Mesenchymal stem cell (in vitro differentiated cells and primary cell): Measurements from ENCODE around the gene PRSS27.

ENCODE experiments used
- DNase-seq: peaks from one replicate; pipeline ENCODE4 v3.0.0-alpha.2; 2013
- H2AFZ ChIP-seq: one replicate; pipeline ENCODE4 v1.6.1; 2013; ENCODE audit warnings: low read depth, mild to moderate bottlenecking, control low read depth, inconsistent platforms, low read length, moderate library complexity
- H2AK5ac ChIP-seq: 2 replicates; pipeline ENCODE4 v1.6.1; 2013; ENCODE audit warnings: low read length, moderate library complexity, mild to moderate bottlenecking, inconsistent platforms; ENCODE audit not compliant: severe bottlenecking
- H2BK120ac ChIP-seq: one replicate; pipeline ENCODE4 v1.6.1; 2013; ENCODE audit warnings: low read depth, mild to moderate bottlenecking, inconsistent platforms, low read length, moderate library complexity
- H2BK12ac ChIP-seq, 2 experiments: one replicate each; pipeline ENCODE4 v1.6.1; 2013; ENCODE audit warnings: inconsistent platforms in 2 of 2, low read length in 2 of 2, mild to moderate bottlenecking in 2 of 2, moderate library complexity in 2 of 2, control low read depth in 1 of 2
- H2BK15ac ChIP-seq: one replicate; pipeline ENCODE4 v1.6.1; 2013; ENCODE audit warnings: mild to moderate bottlenecking, low read depth, inconsistent platforms; ENCODE audit not compliant: poor library complexity, severe bottlenecking
- H2BK5ac ChIP-seq: 2 replicates; pipeline ENCODE4 v1.6.1; 2013; ENCODE audit warnings: low read depth, mild to moderate bottlenecking, low read length, control low read depth, inconsistent platforms; ENCODE audit not compliant: poor library complexity, severe bottlenecking
- H3K14ac ChIP-seq, 2 experiments: one replicate each; pipeline ENCODE4 v1.6.1; 2013; ENCODE audit warnings: inconsistent platforms in 2 of 2, low read length in 2 of 2, control low read depth in 1 of 2, mild to moderate bottlenecking in 1 of 2, moderate library complexity in 1 of 2
- H3K18ac ChIP-seq, 2 experiments: one replicate each; pipeline ENCODE4 v1.6.1; 2013; ENCODE audit warnings: inconsistent platforms in 2 of 2, low read length in 2 of 2, control low read depth in 1 of 2, low read depth in 1 of 2, mild to moderate bottlenecking in 1 of 2
- H3K23ac ChIP-seq, 2 experiments: one replicate each; pipeline ENCODE4 v1.6.1; 2013; ENCODE audit warnings: inconsistent platforms in 2 of 2, low read length in 2 of 2, mild to moderate bottlenecking in 2 of 2, moderate library complexity in 2 of 2, control low read depth in 1 of 2
- H3K27ac ChIP-seq: 2 replicates; pipeline ENCODE4 v1.5.1; 2013; ENCODE audit warnings: mild to moderate bottlenecking, moderate library complexity, low read length, control low read depth, inconsistent platforms; ENCODE audit not compliant: poor library complexity, severe bottlenecking
- H3K27me3 ChIP-seq, 2 experiments: 2 replicates each; pipeline versions ENCODE4 v1.6.1 to v1.7.0; 2013; ENCODE audit warnings: low read length in 2 of 2, mild to moderate bottlenecking in 2 of 2, moderate library complexity in 2 of 2, control low read depth in 1 of 2, inconsistent platforms in 1 of 2; ENCODE audit not compliant: control insufficient read depth in 1 of 2, insufficient read depth in 1 of 2
- H3K36me3 ChIP-seq, 2 experiments: 2 replicates each; pipeline versions ENCODE4 v1.6.1 to v1.7.0; 2013; ENCODE audit warnings: low read length in 2 of 2, control low read depth in 1 of 2, inconsistent platforms in 1 of 2, low read depth in 1 of 2, mild to moderate bottlenecking in 1 of 2; ENCODE audit not compliant: insufficient read depth in 2 of 2, control insufficient read depth in 1 of 2
- H3K4ac ChIP-seq, 2 experiments: one replicate each; pipeline ENCODE4 v1.6.1; 2013; ENCODE audit warnings: inconsistent platforms in 2 of 2, low read length in 2 of 2, mild to moderate bottlenecking in 2 of 2, moderate library complexity in 2 of 2, control low read depth in 1 of 2, low read depth in 1 of 2
- H3K4me1 ChIP-seq: 2 replicates; pipeline ENCODE4 v1.6.1; 2013; ENCODE audit warnings: low read depth, low read length, control low read depth; ENCODE audit not compliant: control insufficient read depth, insufficient read depth
- H3K4me2 ChIP-seq: 2 replicates; pipeline ENCODE4 v1.6.1; 2013; ENCODE audit warnings: low read length, mild to moderate bottlenecking, inconsistent platforms; ENCODE audit not compliant: poor library complexity, severe bottlenecking
- H3K4me3 ChIP-seq, 2 experiments: 2 replicates each; pipeline versions ENCODE4 v1.5.1 to v1.7.0; 2013; ENCODE audit warnings: low read length in 2 of 2, mild to moderate bottlenecking in 2 of 2, control low read depth in 1 of 2, low read depth in 1 of 2; ENCODE audit not compliant: insufficient read depth in 1 of 2
- H3K79me1 ChIP-seq: replicated peaks from 2 replicates; pipeline ENCODE4 v1.6.1; 2013; ENCODE audit warnings: mild to moderate bottlenecking, control low read depth, low read length, inconsistent platforms; ENCODE audit not compliant: poor library complexity, severe bottlenecking
- H3K9ac ChIP-seq: 2 replicates; pipeline ENCODE4 v1.7.0; 2013; ENCODE audit warnings: mild to moderate bottlenecking, low read length, moderate library complexity
- H3K9me3 ChIP-seq: 2 replicates; pipeline ENCODE4 v1.7.0; 2013; ENCODE audit warnings: mild to moderate bottlenecking, low read length; ENCODE audit not compliant: control insufficient read depth
- H4K8ac ChIP-seq: one replicate; pipeline ENCODE4 v1.6.1; 2013; ENCODE audit warnings: inconsistent platforms, mild to moderate bottlenecking, low read length, moderate library complexity
- H4K91ac ChIP-seq: one replicate; pipeline ENCODE4 v1.6.1; 2013; ENCODE audit warnings: mild to moderate bottlenecking, low read length, inconsistent platforms
- WGBS: methylation state at CpG from one replicate; pipeline ENCODE4 v1.1.7; 2013; ENCODE audit warnings: mixed read lengths; 5-methylcytosine and 5-hydroxymethylcytosine counted together

Gene PRSS27

GRCh38 chr16:2753733-2754020 lies 33.7 kb upstream of the PRSS27 start:
- peaks cover 18% of the 10 kb centered on the region for H3K4me1 ChIP-seq
- H3K9ac ChIP-seq, result peak overlapping the region; percentile 98
- H3K18ac ChIP-seq, result no peak overlapping the region
- H4K91ac ChIP-seq, result no peak overlapping the region
- H3K9me3 ChIP-seq, result no peaks in the 10 kb centered on the region
- H3K27me3 ChIP-seq, result no peaks in the 10 kb centered on the region
- no peak for DNase-seq
- H2BK5ac ChIP-seq, result no peak overlapping the region
- H3K4me2 ChIP-seq, result peak overlapping the region; percentile 13
- H3K4ac ChIP-seq, result no peak overlapping the region
- no peak overlapping the region for H3K23ac ChIP-seq
- H3K14ac ChIP-seq, result no peak overlapping the region
- no peak overlapping the region for H2BK12ac ChIP-seq
- WGBS, result no CpG with 5 or more reads among the region's 7 CpGs
- H2BK120ac ChIP-seq, result no peak overlapping the region
- no peak overlapping the region for H4K8ac ChIP-seq
- peaks cover 11% of the 10 kb centered on the region for H3K79me1 ChIP-seq
- H3K4me3 ChIP-seq, result peak overlapping the region; percentile 90
- peak overlapping the region; percentile 75 for H3K27ac ChIP-seq
- H2AFZ ChIP-seq, result no peak overlapping the region
- H2BK15ac ChIP-seq, result no peak overlapping the region
- peaks cover 28 to 29% of the 10 kb centered on the region in 2 experiments for H3K36me3 ChIP-seq
- H2AK5ac ChIP-seq, result no peak overlapping the region

- peak overlapping the region; percentile 75 for H3K27ac ChIP-seq
- peak overlapping the region in 1 of 2 experiments; percentile 46 for H3K23ac ChIP-seq
- peak overlapping the region in 1 of 2 experiments; percentile 64 for H3K14ac ChIP-seq
- H3K9ac ChIP-seq, result peak overlapping the region; percentile 98
- H3K4me1 ChIP-seq, result peaks cover 18% of the 10 kb centered on the region
- H2BK12ac ChIP-seq, result peak overlapping the region in 1 of 2 experiments; percentile 32
- peak; percentile 82 for DNase-seq
- peaks cover 11% of the 10 kb centered on the region for H3K79me1 ChIP-seq
- peak overlapping the region; percentile 91 for H4K8ac ChIP-seq
- H3K4me2 ChIP-seq, result peak overlapping the region; percentile 13
- no peaks in the 10 kb centered on the region for H3K27me3 ChIP-seq
- no peak overlapping the region for H2AFZ ChIP-seq
- under 1% methylated on average over 54 of the region's 82 CpGs for WGBS
- peak overlapping the region; percentile 90 for H2BK120ac ChIP-seq
- H2AK5ac ChIP-seq, result no peak overlapping the region
- H2BK15ac ChIP-seq, result peak overlapping the region; percentile 88
- peak overlapping the region; percentile 82 to 92 for H3K4ac ChIP-seq
- peaks cover 23% of the 10 kb centered on the region in 2 experiments for H3K36me3 ChIP-seq
- peak overlapping the region; percentile 90 for H3K4me3 ChIP-seq
- peak overlapping the region; percentile 97 to 99 for H3K18ac ChIP-seq
- peak overlapping the region; percentile 83 for H2BK5ac ChIP-seq
- H3K9me3 ChIP-seq, result no peaks in the 10 kb centered on the region
- peak overlapping the region; percentile 98 for H4K91ac ChIP-seq
These were observed 33.1 kb upstream of the PRSS27 start for GRCh38 chr16:2752850-2753732.

GRCh38 chr16:2752035-2752849 lies 32.2 kb upstream of the PRSS27 start, which contains the start of gene SRRM2:
Gene SRRM2, plus strand, starts transcription at chr16:2752638. Its CDS starts 3,727 bp downstream, at chr16:2756365.
- DNase-seq, result peak; percentile 96
- Histone ChIP-seq H3K27me3 (no peaks in the 10 kb centered on the region), H3K27ac (peak within 1 kb of the TSS; percentile 100), H2BK120ac (peak within 1 kb of the TSS; percentile 97), H3K18ac (peak within 1 kb of the TSS; percentile 100), H2BK12ac (peak within 1 kb of the TSS; percentile 92 to 96), H4K8ac (peak within 1 kb of the TSS; percentile 100), H3K4me2 (peak within 1 kb of the TSS; percentile 70), H3K14ac (peak within 1 kb of the TSS in 1 of 2 experiments; percentile 99), H2AFZ (peak within 1 kb of the TSS; percentile 67), H3K4me1 (peaks cover 16% of the 10 kb centered on the region), H2BK15ac (peak within 1 kb of the TSS; percentile 88), H3K9me3 (no peaks in the 10 kb centered on the region), H3K23ac (peak within 1 kb of the TSS; percentile 23 to 75), H3K9ac (peak within 1 kb of the TSS; percentile 98), H3K4ac (peak within 1 kb of the TSS; percentile 96 to 98), H3K4me3 (peak within 1 kb of the TSS; percentile 90), H2BK5ac (peak within 1 kb of the TSS; percentile 99), H3K79me1 (peaks cover 11% of the 10 kb centered on the region), H4K91ac (peak within 1 kb of the TSS; percentile 100), H2AK5ac (peak within 1 kb of the TSS; percentile 93), H3K36me3 (peaks cover 14 to 15% of the 10 kb centered on the region in 2 experiments)
- under 1% methylated on average over 66 of the region's 99 CpGs for WGBS
